Glomerular endothelial cell (primary cell): ENCODE data around the gene FAM151B. TPM values are rescaled to one million over a fixed set of nuclear protein-coding genes. Genes with fewer than 3 reads are reported as not detected.
"Not testable (repeated sequence)": the region's sequence is repeated elsewhere in the genome, so short reads cannot be mapped to it uniquely, and the experiment has no call there.

Source experiments
- DNase-seq: peaks from one replicate; pipeline ENCODE4 v3.0.0-alpha.2; 2011; ENCODE audit warnings: low read depth, low spot score; ENCODE audit errors: extremely low read depth
- total RNA-seq: library from RNA; depleted of rRNA; stranded (reverse); fragments of >200 nt; gene quantifications from 2 replicates; pipeline ENCODE4 v1.2.3, GENCODE V29; 2015

Gene FAM151B
- total RNA-seq, 1 donor from 2014 or later: 1.3 TPM

GRCh38 chr5:80580291-80580690 is 92.4 kb downstream of the FAM151B start:
- DNase-seq: not testable (repeated sequence)

DNA sequence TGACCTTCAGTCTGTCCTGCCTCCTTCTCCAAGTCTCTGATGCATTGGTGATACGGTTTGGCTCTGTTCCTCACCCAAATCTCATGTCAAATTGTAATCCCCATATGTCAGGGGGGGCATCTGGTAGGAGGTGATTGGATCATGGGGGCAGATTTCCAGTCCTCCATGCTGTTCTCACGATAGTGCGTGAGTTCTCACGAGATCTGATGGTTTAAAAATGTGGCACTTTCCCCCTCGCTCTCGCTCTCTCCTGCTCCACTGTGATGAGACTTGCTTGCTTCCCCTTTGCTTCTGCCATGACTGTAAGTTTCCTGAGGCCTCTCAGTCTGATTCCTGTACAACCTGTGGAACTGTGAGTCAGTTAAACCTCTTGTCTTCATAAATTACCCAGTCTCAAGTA is 96.9 kb downstream of the FAM151B start:
- DNase-seq: no peak

DNA sequence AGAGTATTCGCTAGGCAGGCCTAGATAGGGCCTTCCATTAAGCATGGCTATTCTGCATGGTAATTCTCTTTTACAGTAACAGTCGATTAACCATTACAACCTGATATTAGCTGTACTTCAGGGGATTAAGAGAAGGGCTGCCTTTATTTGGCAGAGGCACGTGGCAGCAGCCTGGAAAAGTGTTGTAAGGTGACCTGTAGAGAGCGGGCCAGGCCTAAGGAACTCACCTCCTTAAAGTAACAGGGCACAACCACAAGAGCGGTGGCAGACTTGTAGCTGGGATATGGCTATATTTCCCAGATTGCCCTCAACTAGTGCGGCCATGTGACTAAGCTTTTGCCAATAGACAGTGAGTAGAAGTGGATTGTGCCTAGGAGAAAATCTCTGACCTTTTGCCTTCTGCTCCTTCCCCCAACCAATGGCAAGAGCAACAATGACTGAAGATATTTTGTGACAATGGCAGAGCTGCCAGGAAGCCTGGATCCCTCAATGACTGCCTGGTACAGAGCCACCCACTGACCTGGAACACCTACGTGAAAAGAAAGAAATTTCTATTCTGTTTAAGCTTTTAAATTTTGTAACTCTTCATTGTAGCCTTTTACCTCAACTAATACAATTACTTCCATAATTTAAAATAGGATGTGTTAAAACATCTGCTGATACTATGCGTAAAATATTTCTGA is 101.1 kb downstream of the FAM151B start:
- no peak for DNase-seq

- DNase-seq: no peak
Measured at GRCh38 chr5:80590766-80591165, 102.9 kb downstream of the FAM151B start.

DNA sequence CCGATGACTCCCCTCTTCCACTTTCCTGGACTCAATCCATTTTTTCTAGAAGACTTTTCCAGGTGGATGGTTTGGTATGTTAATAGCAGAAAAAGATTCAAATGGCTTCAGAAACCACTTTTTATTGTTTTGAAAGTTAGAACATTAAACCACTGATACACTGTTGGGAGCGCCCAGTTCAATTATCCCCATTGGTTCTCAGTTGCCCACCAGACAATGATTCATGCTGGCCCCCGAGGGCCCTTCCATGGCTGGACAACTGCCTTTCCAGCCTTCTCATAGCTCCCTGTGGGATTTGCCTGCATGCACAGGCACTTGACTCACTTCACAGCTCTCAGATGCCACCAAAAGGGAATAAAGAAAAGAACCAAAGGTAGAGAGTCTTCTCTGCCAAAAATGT is 103.5 kb downstream of the FAM151B start:
- DNase-seq: no peak

GRCh38 chr5:80592105-80592504 is 104.2 kb downstream of the FAM151B start:
- no peak for DNase-seq

Other genes with a start within 250 kb of the FAM151B start
- 11.3 and 13.5 TPM in 2 replicates for gene SERINC5, start 232.1 kb upstream of the FAM151B start, total RNA-seq
- gene SPZ1, start 168.1 kb upstream of the FAM151B start, total RNA-seq: not detected in 2 replicates
- 18.0 and 24.4 TPM in 2 replicates for gene ZFYVE16, start 80.0 kb upstream of the FAM151B start, total RNA-seq
- gene ANKRD34B, start 82.2 kb downstream of the FAM151B start, total RNA-seq: 0.05 and 0.06 TPM in 2 replicates
- gene MSH3, start 166.6 kb downstream of the FAM151B start, total RNA-seq: 10.0 and 14.0 TPM in 2 replicates
- gene DHFR, start 166.9 kb downstream of the FAM151B start, total RNA-seq: 6.8 and 18.0 TPM in 2 replicates